T-cell (primary cell): ENCODE measurements around the gene TSPEAR. TPM values are rescaled to one million over a fixed set of nuclear protein-coding genes. Genes with fewer than 3 reads are reported as not detected.
"Not testable (repeated sequence)": the region's sequence is repeated elsewhere in the genome, so short reads cannot be mapped to it uniquely, and the experiment has no call there.

Experiments used
- ATAC-seq, 4 experiments: fragments of 200-7000 bp in 3 of 4; fragments of 150-1000 bp in 1 of 4; cut with Tn5 transposase; replicated peaks in 1 of 4; 1 replicate in 3 of 4; 2 replicates in 1 of 4; pipeline ENCODE4 v1.10.0; 2021; ENCODE audit warnings: moderate library complexity in 3 of 4, mild to moderate bottlenecking in 2 of 4, moderate number of reproducible peaks in 1 of 4
- CTCF ChIA-PET, 2 donors: fragments of 300-600 bp; sonication (Branson Sonifier 250); formaldehyde crosslinking; loops; one replicate each; lab custom pipeline; 2022; ENCODE audit warnings: antibody characterized with exemption in 2 of 2; lab: Charles Lee
- POLR2A ChIA-PET, 2 donors: fragments of 300-600 bp; sonication (Branson Sonifier 250); formaldehyde crosslinking; loops; one replicate each; lab custom pipeline; 2022; ENCODE audit warnings: antibody characterized with exemption in 2 of 2; lab: Charles Lee
- DNase-seq, 35 experiments: peaks; one replicate each; pipeline versions ENCODE4 v3.0.0 to v3.0.0-alpha.2; 2013 to 2023
- H3K27ac ChIP-seq: one replicate; pipeline ENCODE4 v1.5.1; 2013; ENCODE audit warnings: low read length
- H3K27me3 ChIP-seq, 2 experiments: replicated peaks in 1 of 2; 1 replicate in 1 of 2; 2 replicates in 1 of 2; pipeline versions ENCODE4 v1.6.1 to v1.7.0; 2013; ENCODE audit warnings: low read length in 1 of 2, mixed read lengths in 1 of 2; ENCODE audit not compliant: control insufficient read depth in 2 of 2, insufficient read depth in 2 of 2; ENCODE audit errors: extremely low read depth in 1 of 2
- H3K36me3 ChIP-seq, 2 donors: 1 replicate in 1 of 2; 2 replicates in 1 of 2; pipeline versions ENCODE4 v1.6.1 to v1.7.0; 2013; ENCODE audit warnings: low read length in 1 of 2; ENCODE audit not compliant: control insufficient read depth in 2 of 2, insufficient read depth in 1 of 2; ENCODE audit errors: extremely low read depth in 1 of 2
- H3K4me1 ChIP-seq, 2 experiments: 1 replicate in 1 of 2; 2 replicates in 1 of 2; pipeline versions ENCODE4 v1.6.1 to v1.7.0; 2013; ENCODE audit warnings: low read length in 2 of 2, mixed read lengths in 1 of 2; ENCODE audit not compliant: insufficient read depth in 2 of 2, control insufficient read depth in 1 of 2; ENCODE audit errors: extremely low read depth in 1 of 2
- H3K4me3 ChIP-seq, 2 donors: 1 replicate in 1 of 2; 2 replicates in 1 of 2; pipeline versions ENCODE4 v1.5.1 to v1.7.0; 2013; ENCODE audit warnings: mild to moderate bottlenecking in 2 of 2, low read length in 1 of 2, moderate library complexity in 1 of 2; ENCODE audit not compliant: control insufficient read depth in 1 of 2; ENCODE audit errors: extremely low read depth in 1 of 2
- H3K9me3 ChIP-seq: 2 replicates; pipeline ENCODE4 v1.7.0; 2013
- H3K27ac Mint-ChIP-seq, 2 donors: one replicate each; pipeline ENCODE4 v1.8.0; 2020 to 2021; ENCODE audit warnings: mild to moderate bottlenecking in 2 of 2, mixed read lengths in 2 of 2
- H3K27me3 Mint-ChIP-seq, 2 donors: one replicate each; pipeline ENCODE4 v1.8.0; 2021 to 2022; ENCODE audit warnings: mixed read lengths in 2 of 2
- H3K36me3 Mint-ChIP-seq: one replicate; pipeline ENCODE4 v1.8.0; 2021; ENCODE audit warnings: mixed read lengths
- H3K4me1 Mint-ChIP-seq, 3 donors: one replicate each; pipeline ENCODE4 v1.8.0; 2020 to 2022; ENCODE audit warnings: mixed read lengths in 3 of 3, mild to moderate bottlenecking in 1 of 3
- H3K4me3 Mint-ChIP-seq, 3 donors: one replicate each; pipeline ENCODE4 v1.8.0; 2020 to 2022; ENCODE audit warnings: mild to moderate bottlenecking in 3 of 3, mixed read lengths in 3 of 3, moderate library complexity in 3 of 3
- H3K9me3 Mint-ChIP-seq, 3 donors: one replicate each; pipeline ENCODE4 v1.8.0; 2020 to 2022; ENCODE audit warnings: mixed read lengths in 3 of 3
- WGBS: methylation state at CpG from one replicate; pipeline ENCODE4 v1.1.5; 2013; ENCODE audit warnings: missing lambda C conversion rate; ENCODE audit not compliant: insufficient coverage; 5-methylcytosine and 5-hydroxymethylcytosine counted together
- total RNA-seq, 35 experiments: library from RNA in 6 of 35; stranded (reverse) in 6 of 35; fragments of 120-200 nt in 1 of 35; gene quantifications; one replicate each; pipeline versions ENCODE4 v1.2.1 to v1.2.4 and lab custom pipeline; 2013 to 2026

Gene TSPEAR
- total RNA-seq, 5 donors from 2014 or later (not counting 1 experiment from before 2014, with no cell fraction given), result not detected

DNA sequence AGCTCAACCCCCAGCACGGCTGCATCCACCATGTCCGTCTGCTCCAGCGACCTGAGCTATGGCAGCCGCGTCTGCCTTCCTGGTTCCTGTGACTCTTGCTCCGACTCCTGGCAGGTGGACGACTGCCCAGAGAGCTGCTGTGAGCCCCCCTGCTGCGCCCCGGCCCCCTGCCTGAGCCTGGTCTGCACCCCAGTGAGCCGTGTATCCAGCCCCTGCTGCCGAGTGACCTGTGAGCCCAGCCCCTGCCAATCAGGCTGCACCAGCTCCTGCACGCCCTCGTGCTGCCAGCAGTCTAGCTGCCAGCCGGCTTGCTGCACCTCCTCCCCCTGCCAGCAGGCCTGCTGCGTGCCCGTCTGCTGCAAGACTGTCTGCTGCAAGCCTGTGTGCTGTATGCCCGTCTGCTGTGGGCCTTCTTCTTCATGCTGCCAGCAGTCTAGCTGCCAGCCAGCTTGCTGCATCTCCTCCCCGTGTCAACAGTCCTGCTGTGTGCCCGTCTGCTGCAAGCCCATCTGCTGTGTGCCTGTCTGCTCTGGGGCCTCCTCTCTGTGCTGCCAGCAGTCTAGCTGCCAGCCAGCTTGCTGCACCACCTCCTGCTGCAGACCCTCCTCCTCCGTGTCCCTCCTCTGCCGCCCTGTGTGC is 14.1 kb downstream of the TSPEAR start, which contains the start of gene KRTAP10-12:
KRTAP10-12 (plus strand) TSS at position 1 of the 639 bp plus-strand sequence; CDS start at position 31, 30 bp downstream.
- H3K4me1 Mint-ChIP-seq, result peaks cover 5 to 20% (median 13%) of the 10 kb centered on the region in 3 donors
- POLR2A ChIA-PET, ATAC-seq, CTCF ChIA-PET, H3K4me3 ChIP-seq, DNase-seq, H3K9me3 ChIP-seq, H3K27ac ChIP-seq, H3K36me3 ChIP-seq, H3K36me3 Mint-ChIP-seq, H3K4me1 ChIP-seq, H3K4me3 Mint-ChIP-seq: not testable (repeated sequence)
- peaks cover 50 to 60% of the 10 kb centered on the region in 2 donors for H3K27me3 Mint-ChIP-seq
- peaks cover 6 to 15% (median 14%) of the 10 kb centered on the region in 3 donors for H3K9me3 Mint-ChIP-seq
- peak within 1 kb of the TSS; percentile 12 to 78 for H3K27ac Mint-ChIP-seq
- peaks cover 4 to 62% of the 10 kb centered on the region in 2 experiments for H3K27me3 ChIP-seq
- WGBS, result 66% methylated on average over 9 of the region's 21 CpGs

DNA sequence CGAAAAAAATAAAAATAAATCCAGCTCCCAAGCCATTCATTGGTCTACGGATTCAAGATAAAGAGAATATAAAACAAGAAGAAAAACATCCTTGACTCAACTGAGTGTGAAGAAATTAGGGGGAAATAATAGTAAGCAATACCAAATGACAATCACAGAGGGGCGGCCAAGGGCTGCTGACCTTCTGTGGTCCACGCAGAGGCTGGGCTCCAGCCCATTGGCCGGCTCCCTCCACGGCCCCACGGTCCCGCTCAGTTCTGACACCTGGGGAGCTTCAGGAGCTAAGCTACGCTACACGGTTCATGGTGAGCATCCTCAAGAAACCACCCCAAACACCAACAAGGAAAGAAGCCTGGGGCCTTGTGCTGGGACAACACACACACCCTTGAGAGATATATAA is 14.8 kb downstream of the TSPEAR start:
- Mint-ChIP-seq H3K36me3 (no peaks in the 10 kb centered on the region), H3K9me3 (peaks cover 6 to 22% (median 14%) of the 10 kb centered on the region in 3 donors), H3K4me1 (peaks cover 10 to 21% (median 18%) of the 10 kb centered on the region in 3 donors), H3K4me3 (no peak overlapping the region), H3K27ac (no peak overlapping the region), H3K27me3 (peaks cover 47 to 54% of the 10 kb centered on the region in 2 donors)
- ATAC-seq, result no peak
- CTCF ChIA-PET, result interaction anchor here in 1 of 2 donors (0.7 kb wide), 1 partner anchor 11 kb away, joined by 3 read pairs; no protein-coding TSS in a partner anchor
- peaks cover 4 to 55% of the 10 kb centered on the region in 2 experiments for H3K27me3 ChIP-seq
- peaks cover 0 to 7% of the 10 kb centered on the region in 2 experiments for H3K4me1 ChIP-seq
- no peak overlapping the region for H3K27ac ChIP-seq
- 90% methylated on average over 2 of the region's 10 CpGs for WGBS
- peaks cover 2% of the 10 kb centered on the region for H3K9me3 ChIP-seq
- POLR2A ChIA-PET, result no interaction called here
- no peak overlapping the region for H3K4me3 ChIP-seq
- DNase-seq, result no peak
- no peaks in the 10 kb centered on the region for H3K36me3 ChIP-seq

DNA sequence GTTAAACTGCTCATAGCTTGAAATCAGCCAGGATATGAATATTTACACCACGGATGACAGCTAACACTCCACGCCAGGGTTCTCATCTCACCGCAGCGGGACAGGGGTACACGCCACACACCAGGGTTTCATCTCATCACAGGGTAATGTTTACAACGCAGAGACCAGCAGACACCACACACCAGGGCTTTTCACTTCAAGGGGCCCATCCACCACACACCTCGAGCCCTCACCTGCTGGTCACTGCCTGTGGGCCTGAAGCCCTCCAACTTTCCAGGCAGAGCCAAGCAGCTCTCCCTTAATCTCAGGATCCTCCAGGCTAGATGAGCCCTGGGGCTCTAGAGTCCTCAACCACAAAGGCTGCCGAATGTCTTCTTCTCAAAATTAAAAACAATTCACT is 15.7 kb downstream of the TSPEAR start:
- no peak overlapping the region for H3K27ac Mint-ChIP-seq
- ATAC-seq (no peak), DNase-seq (no peak)
- Histone ChIP-seq H3K36me3 (no peaks in the 10 kb centered on the region), H3K27me3 (peaks cover 4 to 45% of the 10 kb centered on the region in 2 experiments), H3K27ac (no peak overlapping the region), H3K9me3 (peaks cover 2% of the 10 kb centered on the region), H3K4me1 (peaks cover 0 to 7% of the 10 kb centered on the region in 2 experiments), H3K4me3 (no peak overlapping the region)
- ChIA-PET POLR2A (no interaction called here), CTCF (no interaction called here)
- peaks cover 18 to 27% (median 22%) of the 10 kb centered on the region in 3 donors for H3K4me1 Mint-ChIP-seq
- H3K27me3 Mint-ChIP-seq, result peaks cover 37 to 46% of the 10 kb centered on the region in 2 donors
- peaks cover 6 to 22% (median 14%) of the 10 kb centered on the region in 3 donors for H3K9me3 Mint-ChIP-seq
- no peaks in the 10 kb centered on the region for H3K36me3 Mint-ChIP-seq
- H3K4me3 Mint-ChIP-seq, result no peak overlapping the region
- 84% methylated on average over 7 of the region's 8 CpGs for WGBS

- Mint-ChIP-seq H3K4me3 (no peak overlapping the region), H3K9me3 (peaks cover 6 to 22% (median 14%) of the 10 kb centered on the region in 3 donors), H3K4me1 (peaks cover 18 to 27% (median 22%) of the 10 kb centered on the region in 3 donors), H3K36me3 (no peaks in the 10 kb centered on the region), H3K27me3 (peaks cover 37 to 41% of the 10 kb centered on the region in 2 donors), H3K27ac (no peak overlapping the region)
- WGBS, result 75% methylated on average over 4 of the region's 8 CpGs
- no peak for ATAC-seq
- ChIA-PET POLR2A (no interaction called here), CTCF (interaction anchor here in 1 of 2 donors (0.8 kb wide), 1 partner anchor 99 kb away, joined by 7 read pairs; no protein-coding TSS in a partner anchor)
- no peak overlapping the region for H3K4me3 ChIP-seq
- H3K27ac ChIP-seq, result no peak overlapping the region
- no peaks in the 10 kb centered on the region for H3K36me3 ChIP-seq
- H3K4me1 ChIP-seq, result peaks cover 0 to 7% of the 10 kb centered on the region in 2 experiments
- H3K9me3 ChIP-seq, result peaks cover 2% of the 10 kb centered on the region
- no peak for DNase-seq
- peaks cover 3 to 41% of the 10 kb centered on the region in 2 experiments for H3K27me3 ChIP-seq
Measured at GRCh38 chr21:44695184-44695583, 16.2 kb downstream of the TSPEAR start.

- Mint-ChIP-seq H3K27me3 (peaks cover 33 to 37% of the 10 kb centered on the region in 2 donors), H3K4me1 (peaks cover 18 to 27% (median 22%) of the 10 kb centered on the region in 3 donors), H3K9me3 (peaks cover 6 to 22% (median 14%) of the 10 kb centered on the region in 3 donors), H3K36me3 (no peaks in the 10 kb centered on the region), H3K4me3 (no peak overlapping the region), H3K27ac (no peak overlapping the region)
- ATAC-seq, result peak in 1 of 4 experiments; percentile 35
- WGBS, result 58% methylated on average over 9 of the region's 11 CpGs
- POLR2A ChIA-PET, result no interaction called here
- peaks cover 0 to 7% of the 10 kb centered on the region in 2 experiments for H3K4me1 ChIP-seq
- H3K36me3 ChIP-seq, result no peaks in the 10 kb centered on the region
- CTCF ChIA-PET, result interaction anchor here in 1 of 2 donors (0.8 kb wide), 1 partner anchor 100 kb away, joined by 7 read pairs; no protein-coding TSS in a partner anchor
- H3K9me3 ChIP-seq, result peaks cover 2% of the 10 kb centered on the region
- H3K27ac ChIP-seq, result no peak overlapping the region
- H3K27me3 ChIP-seq, result peaks cover 0 to 37% of the 10 kb centered on the region in 2 experiments
- H3K4me3 ChIP-seq, result no peak overlapping the region
- DNase-seq, result no peak
Measured at GRCh38 chr21:44694776-44695175, 16.6 kb downstream of the TSPEAR start.

DNA sequence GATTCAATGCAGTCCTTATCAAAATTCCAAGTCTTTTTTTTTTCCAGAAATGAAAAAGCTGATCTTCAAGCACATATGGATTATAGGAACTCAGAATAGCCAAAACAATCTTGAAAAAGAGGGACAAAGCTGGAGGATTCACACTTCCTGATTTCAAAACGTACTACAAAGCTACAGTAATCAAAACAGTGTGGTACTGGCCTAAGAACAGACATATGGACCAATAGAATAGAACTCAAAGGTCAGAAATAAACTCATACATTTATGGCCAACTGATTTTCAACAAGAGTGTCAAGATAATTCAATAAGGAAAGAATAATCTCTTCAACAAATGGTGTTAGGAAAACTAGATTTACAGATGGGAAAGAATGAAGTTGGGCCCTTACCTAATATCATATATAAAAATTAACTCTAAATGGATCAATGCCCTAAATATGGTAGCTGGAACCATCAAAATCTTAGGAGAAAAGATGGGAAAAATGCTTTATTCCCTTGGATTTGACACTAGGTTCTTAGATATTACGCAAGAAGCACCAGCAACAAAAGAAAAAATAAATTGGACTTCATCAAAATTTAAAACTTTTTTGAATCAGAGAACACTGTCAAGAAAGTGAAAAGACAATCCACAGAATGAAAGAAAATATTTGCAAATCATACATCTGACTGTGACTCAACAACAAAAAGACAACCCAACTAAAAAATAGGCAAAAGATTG is 18.4 kb downstream of the TSPEAR start:
- no peaks in the 10 kb centered on the region for H3K36me3 Mint-ChIP-seq
- CTCF ChIA-PET, result no interaction called here
- WGBS, result no CpG with 5 or more reads among the region's 2 CpGs

More for the DNA sequence above, 18.4 kb downstream of the TSPEAR start:
- H3K27ac Mint-ChIP-seq, result no peak overlapping the region
- H3K9me3 ChIP-seq, result peaks cover 2% of the 10 kb centered on the region
- H3K27ac ChIP-seq, result no peak overlapping the region
- peaks cover 0 to 23% of the 10 kb centered on the region in 2 experiments for H3K27me3 ChIP-seq
- POLR2A ChIA-PET, result no interaction called here
- H3K4me3 Mint-ChIP-seq, result no peak overlapping the region
- H3K4me1 Mint-ChIP-seq, result peaks cover 18 to 24% (median 19%) of the 10 kb centered on the region in 3 donors
- peaks cover 18 to 22% of the 10 kb centered on the region in 2 donors for H3K27me3 Mint-ChIP-seq
- no peak for ATAC-seq
- peaks cover 6 to 22% (median 14%) of the 10 kb centered on the region in 3 donors for H3K9me3 Mint-ChIP-seq
- H3K36me3 ChIP-seq, result no peaks in the 10 kb centered on the region
- H3K4me3 ChIP-seq, result no peak overlapping the region
- H3K4me1 ChIP-seq, result peaks cover 0 to 3% of the 10 kb centered on the region in 2 experiments
- DNase-seq, result no peak
